CD8-positive, alpha-beta memory T cell (primary cell): ENCODE results near the gene BRMS1L. TPM values are rescaled to one million over a fixed set of nuclear protein-coding genes. Genes with fewer than 3 reads are reported as not detected.
A peak's percentile ranks its signal among the peaks of the same experiment; 100 is the strongest.

Experiments
- CTCF ChIA-PET: fragments of 350-600 bp; sonication (Branson Sonifier 250); formaldehyde crosslinking; loops from one replicate; lab custom pipeline; 2021; ENCODE audit warnings: antibody characterized with exemption; lab: Charles Lee
- POLR2A ChIA-PET: fragments of 350-600 bp; sonication (Branson Sonifier 250); formaldehyde crosslinking; loops from one replicate; lab custom pipeline; 2021; ENCODE audit warnings: antibody characterized with exemption; lab: Charles Lee
- DNase-seq, 5 donors: peaks; one replicate each; pipeline versions ENCODE4 v3.0.0 to v3.0.0-alpha.2; 2020 to 2022; ENCODE audit warnings: mixed read lengths in 1 of 5
- H3K27ac ChIP-seq: one replicate; pipeline ENCODE4 v1.7.0; 2013; ENCODE audit warnings: low read depth, mild to moderate bottlenecking, low read length, moderate library complexity
- H3K27me3 ChIP-seq: 2 replicates; pipeline ENCODE4 v1.7.0; 2013; ENCODE audit warnings: low read length, mild to moderate bottlenecking; ENCODE audit not compliant: insufficient read depth, poor library complexity, severe bottlenecking
- H3K36me3 ChIP-seq: 2 replicates; pipeline ENCODE4 v1.7.0; 2013; ENCODE audit warnings: mild to moderate bottlenecking, low read length, moderate library complexity; ENCODE audit not compliant: insufficient read depth
- H3K4me1 ChIP-seq: 2 replicates; pipeline ENCODE4 v1.7.0; 2013; ENCODE audit warnings: mild to moderate bottlenecking, low read length, moderate library complexity; ENCODE audit not compliant: insufficient read depth
- H3K4me3 ChIP-seq: 2 replicates; pipeline ENCODE4 v1.7.0; 2013; ENCODE audit warnings: mild to moderate bottlenecking, low read length
- H3K9me3 ChIP-seq: 2 replicates; pipeline ENCODE4 v1.7.0; 2013; ENCODE audit warnings: mild to moderate bottlenecking, low read length
- H3K27ac Mint-ChIP-seq, 8 donors: one replicate each; pipeline ENCODE4 v1.8.0; 2020 to 2021; ENCODE audit warnings: mixed read lengths in 8 of 8, mild to moderate bottlenecking in 6 of 8, inconsistent platforms in 3 of 8, moderate library complexity in 3 of 8
- H3K27me3 Mint-ChIP-seq, 2 donors: one replicate each; pipeline ENCODE4 v1.8.0; 2020 to 2021; ENCODE audit warnings: mixed read lengths in 2 of 2, mild to moderate bottlenecking in 1 of 2, moderate library complexity in 1 of 2
- H3K36me3 Mint-ChIP-seq, 3 donors: one replicate each; pipeline ENCODE4 v1.8.0; 2020 to 2021; ENCODE audit warnings: mixed read lengths in 3 of 3, inconsistent platforms in 1 of 3, mild to moderate bottlenecking in 1 of 3
- H3K4me1 Mint-ChIP-seq, 3 donors: one replicate each; pipeline ENCODE4 v1.8.0; 2020 to 2021; ENCODE audit warnings: mixed read lengths in 3 of 3, inconsistent platforms in 1 of 3, mild to moderate bottlenecking in 1 of 3
- H3K4me3 Mint-ChIP-seq, 7 donors: one replicate each; pipeline ENCODE4 v1.8.0; 2020 to 2021; ENCODE audit warnings: mixed read lengths in 7 of 7, mild to moderate bottlenecking in 6 of 7, moderate library complexity in 4 of 7, inconsistent platforms in 2 of 7
- H3K9me3 Mint-ChIP-seq, 5 donors: one replicate each; pipeline ENCODE4 v1.8.0; 2020 to 2022; ENCODE audit warnings: mixed read lengths in 5 of 5, mild to moderate bottlenecking in 3 of 5, moderate library complexity in 2 of 5, inconsistent platforms in 1 of 5
- polyA plus RNA-seq: library from polyadenylated mRNA; unstranded; fragments of 300-500 nt; fragmentation: Illumina TruSeq; gene quantifications from one replicate; pipeline ENCODE4 v1.2.3, GENCODE V29; 2021
- total RNA-seq, 2 experiments: library from RNA; stranded (reverse); gene quantifications; one replicate each; pipeline ENCODE4 v1.2.3, GENCODE V29; 2021

BRMS1L gene
- total and polyA plus RNA-seq, 3 experiments from 2014 or later: 4.0 to 10.0 (median 7.9) TPM

DNA sequence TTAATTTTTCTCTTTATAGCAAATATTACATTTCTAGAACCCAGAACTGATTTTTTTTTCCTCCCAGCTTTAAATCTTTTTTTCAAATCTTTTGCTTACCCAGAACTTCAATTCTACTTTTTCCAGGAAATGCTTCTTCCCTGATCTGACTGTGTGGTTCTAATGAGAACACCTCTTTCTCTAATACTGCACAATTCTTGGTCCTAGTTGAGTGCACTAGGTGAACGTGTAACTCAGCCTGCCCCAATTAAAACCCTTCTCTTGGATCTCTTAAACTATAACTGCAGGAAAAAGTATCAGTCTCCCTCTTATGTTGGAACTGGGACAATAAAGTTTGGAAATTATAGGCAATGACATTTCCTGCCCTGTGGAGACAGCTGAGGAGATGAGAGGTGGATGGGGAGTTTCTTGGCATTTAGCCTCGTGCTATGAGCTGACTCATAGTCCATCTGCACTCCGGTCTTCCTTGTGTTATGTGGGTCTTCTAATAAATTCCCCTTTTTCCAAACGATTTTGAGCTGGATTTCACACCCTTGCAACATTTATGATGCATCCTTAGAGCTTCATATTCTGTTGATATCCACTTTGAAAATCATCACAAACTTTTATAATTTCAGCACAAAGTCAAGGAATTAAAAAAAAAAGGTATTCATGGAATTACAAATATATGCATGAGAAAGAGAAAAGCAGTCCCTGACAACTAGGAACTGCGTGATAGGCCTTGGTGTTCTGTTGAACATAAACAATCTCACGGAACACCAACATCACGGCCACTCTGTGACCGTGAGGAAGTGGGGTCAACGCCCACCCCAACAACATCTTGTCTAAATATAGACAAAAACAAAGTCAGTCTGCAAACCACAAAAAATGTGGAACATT lies 52.4 kb downstream of the BRMS1L start:
- ChIA-PET POLR2A (no interaction called here), CTCF (interaction anchor here (0.7 to 2.2 kb wide), 3 partner anchors 17 to 1123 kb away, joined by 3 to 6 read pairs (median 3); no protein-coding TSS in a partner anchor)
- H3K36me3 Mint-ChIP-seq: no peaks in the 10 kb centered on the region

DNA sequence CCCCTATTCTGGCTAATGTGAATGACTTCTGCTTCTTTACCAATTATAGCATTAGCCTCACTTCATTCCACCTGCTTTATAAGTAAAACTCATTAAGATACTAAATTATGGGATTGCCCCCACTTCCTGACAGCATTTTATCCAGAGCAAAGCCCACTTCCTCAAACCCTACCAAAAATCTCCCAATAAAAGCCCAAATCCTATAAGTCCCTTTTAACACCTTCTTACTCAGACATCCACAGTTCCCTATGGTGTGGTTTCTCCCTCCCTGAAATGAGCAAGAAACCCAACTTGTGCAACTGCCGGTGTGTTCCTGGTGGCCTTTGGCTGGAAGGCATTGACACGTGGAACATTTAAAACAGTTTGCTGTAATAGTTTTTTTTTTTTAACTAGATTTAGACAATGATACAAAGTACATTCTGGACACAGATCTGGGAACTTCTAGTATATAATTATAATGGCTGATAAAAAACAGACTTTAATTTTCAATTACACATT lies 53.1 kb downstream of the BRMS1L start:
- Histone ChIP-seq H3K4me3 (no peak overlapping the region), H3K4me1 (no peaks in the 10 kb centered on the region), H3K9me3 (no peaks in the 10 kb centered on the region), H3K36me3 (no peaks in the 10 kb centered on the region), H3K27me3 (no peaks in the 10 kb centered on the region), H3K27ac (no peak overlapping the region)
- H3K4me3 Mint-ChIP-seq: no peak overlapping the region
- H3K9me3 Mint-ChIP-seq: no peaks in the 10 kb centered on the region
- peaks cover 4% of the 10 kb centered on the region in 2 donors for H3K27me3 Mint-ChIP-seq
- peak overlapping the region in 1 of 8 donors; percentile 39 for H3K27ac Mint-ChIP-seq
- H3K36me3 Mint-ChIP-seq: no peaks in the 10 kb centered on the region
- DNase-seq: no peak
- no peaks in the 10 kb centered on the region for H3K4me1 Mint-ChIP-seq
- ChIA-PET CTCF (interaction anchor here (1.2 to 1.9 kb wide), 3 partner anchors 18 to 192 kb away, joined by 3 to 6 read pairs (median 3); no protein-coding TSS in a partner anchor), POLR2A (no interaction called here)

More for the DNA sequence above, 52.4 kb downstream of the BRMS1L start:
- Histone ChIP-seq H3K27ac (no peak overlapping the region), H3K4me1 (no peaks in the 10 kb centered on the region), H3K36me3 (no peaks in the 10 kb centered on the region), H3K4me3 (no peak overlapping the region), H3K9me3 (no peaks in the 10 kb centered on the region), H3K27me3 (no peaks in the 10 kb centered on the region)
- no peaks in the 10 kb centered on the region for H3K4me1 Mint-ChIP-seq
- no peaks in the 10 kb centered on the region for H3K9me3 Mint-ChIP-seq
- peaks cover 0 to under 1% of the 10 kb centered on the region in 2 donors for H3K27me3 Mint-ChIP-seq
- peak overlapping the region in 1 of 8 donors; percentile 5 for H3K27ac Mint-ChIP-seq
- no peak overlapping the region for H3K4me3 Mint-ChIP-seq
- no peak for DNase-seq

DNA sequence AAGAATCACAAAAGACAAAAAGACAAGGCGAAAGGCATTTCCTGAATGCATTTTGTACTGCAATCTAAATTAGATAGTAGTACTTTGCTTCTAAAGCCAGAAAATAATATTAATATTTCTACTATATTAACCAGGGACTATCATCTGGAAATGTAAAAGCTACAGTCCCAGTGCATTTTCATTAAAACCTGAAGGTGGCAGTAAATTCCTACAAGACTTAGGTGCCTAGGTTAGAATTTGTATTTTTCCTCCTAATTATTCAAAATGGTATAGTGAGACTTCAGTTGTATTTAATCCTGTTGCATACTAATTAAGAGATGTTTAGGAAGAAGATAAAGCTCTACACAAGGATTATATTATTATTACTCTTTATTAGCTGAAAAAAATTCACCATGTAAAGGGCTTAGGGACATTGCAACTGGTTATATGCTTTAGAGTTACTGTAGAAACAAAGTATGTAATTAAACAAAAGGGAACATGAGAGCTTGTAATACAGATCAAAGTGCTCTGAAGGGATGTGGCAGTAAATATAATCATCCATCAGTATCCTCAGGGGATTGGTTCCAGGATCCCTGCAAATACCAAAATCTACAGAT lies 53.6 kb downstream of the BRMS1L start:
- POLR2A ChIA-PET: no interaction called here
- Mint-ChIP-seq H3K27me3 (peaks cover 4% of the 10 kb centered on the region in 2 donors), H3K27ac (no peak overlapping the region), H3K36me3 (no peaks in the 10 kb centered on the region), H3K9me3 (no peaks in the 10 kb centered on the region), H3K4me3 (no peak overlapping the region), H3K4me1 (no peaks in the 10 kb centered on the region)
- Histone ChIP-seq H3K4me1 (no peaks in the 10 kb centered on the region), H3K27ac (no peak overlapping the region), H3K27me3 (no peaks in the 10 kb centered on the region), H3K36me3 (no peaks in the 10 kb centered on the region), H3K4me3 (no peak overlapping the region), H3K9me3 (no peaks in the 10 kb centered on the region)
- DNase-seq: peak in 1 of 5 donors; percentile 13
- CTCF ChIA-PET: interaction anchor here (1.2 to 1.9 kb wide), 3 partner anchors 18 to 191 kb away, joined by 3 to 6 read pairs (median 3); no protein-coding TSS in a partner anchor

DNA sequence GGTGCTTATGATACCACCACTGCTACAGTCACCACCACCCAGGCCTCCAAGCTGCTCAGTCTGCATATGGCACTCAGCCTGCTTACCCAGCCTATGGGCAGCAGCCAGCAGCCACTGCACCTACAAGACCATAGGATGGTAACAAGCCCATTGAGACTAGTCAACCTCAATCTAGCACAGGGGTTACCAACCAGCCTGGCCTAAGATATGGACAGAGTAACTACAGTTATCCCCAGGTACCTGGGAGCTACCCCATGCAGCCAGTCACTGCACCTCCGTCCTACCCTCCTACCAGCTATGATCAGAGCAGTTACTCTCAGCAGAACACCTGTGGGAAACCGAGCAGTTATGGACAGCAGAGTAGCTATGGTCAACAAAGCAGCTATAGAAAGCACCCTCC lies 55.1 kb downstream of the BRMS1L start:
- Mint-ChIP-seq H3K4me1 (no peaks in the 10 kb centered on the region), H3K4me3 (no peak overlapping the region), H3K36me3 (no peaks in the 10 kb centered on the region), H3K9me3 (no peaks in the 10 kb centered on the region), H3K27me3 (peaks cover 4% of the 10 kb centered on the region in 2 donors), H3K27ac (no peak overlapping the region)
- no peak for DNase-seq
- Histone ChIP-seq H3K4me3 (no peak overlapping the region), H3K27me3 (no peaks in the 10 kb centered on the region), H3K9me3 (no peaks in the 10 kb centered on the region), H3K4me1 (no peaks in the 10 kb centered on the region), H3K36me3 (no peaks in the 10 kb centered on the region), H3K27ac (no peak overlapping the region)
- ChIA-PET CTCF (interaction anchor here (0.9 to 1.0 kb wide), 2 partner anchors 188 to 493 kb away, joined by 3 to 4 read pairs; no protein-coding TSS in a partner anchor), POLR2A (no interaction called here)

DNA sequence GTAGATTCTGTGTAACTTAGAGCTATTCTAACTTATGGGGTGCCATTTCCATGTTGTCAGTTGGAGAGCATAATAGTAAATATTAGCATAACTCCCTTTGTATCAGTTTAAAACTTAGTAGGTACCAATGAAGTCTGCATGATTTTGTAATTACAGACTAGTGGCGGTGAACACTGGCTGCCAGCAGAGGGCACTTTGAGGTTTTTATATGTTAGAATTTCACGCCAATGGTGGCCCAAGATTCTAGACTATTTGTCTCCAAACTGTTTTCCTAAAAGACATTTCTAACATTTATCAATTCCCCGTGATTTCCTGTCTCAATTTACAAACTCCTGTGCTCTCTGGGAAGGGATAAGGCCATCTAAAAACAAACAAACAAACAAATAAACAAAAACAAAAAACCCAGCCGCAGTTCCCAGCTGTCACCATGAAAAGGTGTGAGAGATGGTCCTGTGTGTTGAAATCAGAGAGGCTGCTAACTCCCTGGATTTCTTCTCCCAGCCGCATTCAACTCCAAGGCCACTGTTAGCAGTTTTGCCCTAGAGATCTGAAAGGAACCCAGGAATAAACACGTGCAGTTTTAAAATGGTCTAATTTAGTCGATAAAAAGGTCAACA lies 57.6 kb downstream of the BRMS1L start:
- ChIA-PET POLR2A (no interaction called here), CTCF (interaction anchor here (0.9 to 2.1 kb wide), 3 partner anchors 20 to 185 kb away, joined by 3 to 5 read pairs (median 4); no protein-coding TSS in a partner anchor)
- Mint-ChIP-seq H3K9me3 (peaks cover 0 to under 1% (median 0%) of the 10 kb centered on the region in 5 donors), H3K27me3 (peaks cover 4 to 11% of the 10 kb centered on the region in 2 donors), H3K4me3 (no peak overlapping the region), H3K36me3 (no peaks in the 10 kb centered on the region), H3K27ac (no peak overlapping the region), H3K4me1 (no peaks in the 10 kb centered on the region)
- H3K27me3 ChIP-seq: no peaks in the 10 kb centered on the region
- no peaks in the 10 kb centered on the region for H3K9me3 ChIP-seq
- no peak overlapping the region for H3K4me3 ChIP-seq
- no peak overlapping the region for H3K27ac ChIP-seq
- peak in 1 of 5 donors; percentile 10 for DNase-seq
- H3K36me3 ChIP-seq: no peaks in the 10 kb centered on the region
- H3K4me1 ChIP-seq: no peaks in the 10 kb centered on the region

DNA sequence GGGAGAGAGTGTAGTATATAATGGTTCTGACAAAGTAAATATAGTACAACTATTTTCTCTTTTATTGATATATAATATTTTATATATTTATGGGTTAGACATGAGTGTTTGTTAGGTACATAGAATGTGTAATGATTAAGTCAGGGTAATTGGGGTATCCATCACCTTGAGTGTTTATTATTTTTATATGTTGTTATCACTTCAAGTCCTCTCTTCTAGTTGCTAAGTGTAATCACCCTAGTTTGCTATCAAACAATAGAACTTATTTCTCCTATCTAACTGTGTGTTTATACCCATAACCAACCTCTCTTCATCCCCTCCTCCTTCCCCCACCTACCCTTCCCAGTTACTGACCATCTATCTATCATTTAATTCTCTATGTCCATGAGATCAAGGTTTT lies 64.2 kb downstream of the BRMS1L start:
- H3K4me1 ChIP-seq: no peaks in the 10 kb centered on the region
- no peak for DNase-seq
- Mint-ChIP-seq H3K36me3 (peaks cover 0 to 12% (median 3%) of the 10 kb centered on the region in 3 donors), H3K4me1 (no peaks in the 10 kb centered on the region), H3K27ac (no peak overlapping the region), H3K27me3 (peaks cover 0 to 7% of the 10 kb centered on the region in 2 donors), H3K4me3 (no peak overlapping the region), H3K9me3 (peaks cover 11 to 18% (median 18%) of the 10 kb centered on the region in 5 donors)
- H3K27me3 ChIP-seq: no peaks in the 10 kb centered on the region
- no peak overlapping the region for H3K4me3 ChIP-seq
- no peaks in the 10 kb centered on the region for H3K36me3 ChIP-seq
- no peak overlapping the region for H3K27ac ChIP-seq
- POLR2A ChIA-PET: no interaction called here
- CTCF ChIA-PET: no interaction called here
- H3K9me3 ChIP-seq: no peaks in the 10 kb centered on the region

DNA sequence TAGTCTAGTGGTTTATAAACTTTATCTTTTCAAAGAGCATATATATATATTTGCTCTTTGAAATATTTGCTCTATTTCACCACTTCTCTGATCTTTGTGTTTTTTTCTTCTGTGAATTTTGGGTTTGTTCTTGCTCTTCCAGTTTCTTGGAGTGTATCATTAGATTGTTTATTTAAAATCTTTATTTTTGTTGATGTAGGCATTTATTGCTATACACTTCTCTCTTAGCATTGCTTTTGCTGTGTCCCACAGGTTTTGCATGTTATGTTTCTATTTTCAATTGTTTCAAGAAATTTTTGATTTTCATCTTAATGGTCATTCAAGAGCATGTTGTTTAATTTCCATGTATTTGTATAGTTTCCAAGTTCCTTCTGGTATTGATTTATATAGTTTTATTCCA lies 69.1 kb downstream of the BRMS1L start:
- Mint-ChIP-seq H3K4me1 (no peaks in the 10 kb centered on the region), H3K27ac (no peak overlapping the region), H3K27me3 (peaks cover 1 to 3% of the 10 kb centered on the region in 2 donors), H3K36me3 (peaks cover 1 to 26% (median 3%) of the 10 kb centered on the region in 3 donors), H3K4me3 (no peak overlapping the region), H3K9me3 (peaks cover 25 to 38% (median 33%) of the 10 kb centered on the region in 5 donors)
- DNase-seq: no peak
- no peak overlapping the region for H3K4me3 ChIP-seq
- CTCF ChIA-PET: no interaction called here
- H3K27me3 ChIP-seq: no peaks in the 10 kb centered on the region
- POLR2A ChIA-PET: no interaction called here
- H3K9me3 ChIP-seq: no peaks in the 10 kb centered on the region
- no peaks in the 10 kb centered on the region for H3K4me1 ChIP-seq
- no peaks in the 10 kb centered on the region for H3K36me3 ChIP-seq
- H3K27ac ChIP-seq: no peak overlapping the region
